HepG2 (cell line): ENCODE results near the gene NPB. TPM values are rescaled to one million over a fixed set of nuclear protein-coding genes. Genes with fewer than 3 reads are reported as not detected.
A peak's percentile ranks its signal among the peaks of the same experiment; 100 is the strongest.

Experiments
- FOXC1 ChIP-seq: sonication (generic); formaldehyde crosslinking; IDR thresholded peaks from 2 replicates; pipeline ENCODE4 v1.8.0; 2022; ENCODE audit warnings: mild to moderate bottlenecking, missing genetic modification reagents, borderline replicate concordance
- HDAC6 ChIP-seq: fragments of 200-600 bp; sonication (generic); IDR thresholded peaks from 2 replicates; pipeline ENCODE4 v1.7.0; 2017; ENCODE audit warnings: mild to moderate bottlenecking, antibody characterized with exemption, low read length, low read depth
- KDM4B ChIP-seq: sonication (generic); formaldehyde crosslinking; IDR thresholded peaks from 2 replicates; pipeline ENCODE4 v1.4.0; 2020; ENCODE audit warnings: missing genetic modification reagents
- MLX ChIP-seq: IDR thresholded peaks from 2 replicates; pipeline ENCODE4 v1.6.1; 2016
- MZF1 ChIP-seq: sonication (generic); formaldehyde crosslinking; IDR thresholded peaks from 2 replicates; pipeline ENCODE4 v1.8.1; 2023; ENCODE audit warnings: mild to moderate bottlenecking, missing genetic modification reagents, borderline replicate concordance
- NFAT5 ChIP-seq: sonication (generic); formaldehyde crosslinking; IDR thresholded peaks from 2 replicates; pipeline ENCODE4 v1.4.0; 2020; ENCODE audit warnings: missing genetic modification reagents
- PCBP2 ChIP-seq: fragments of 200-400 bp; formaldehyde crosslinking; optimal IDR thresholded peaks from 2 replicates; pipeline ENCODE3; 2018; ENCODE audit warnings: low read length, low read depth; ENCODE audit not compliant: poor library complexity, severe bottlenecking
- POGK ChIP-seq: sonication (generic); formaldehyde crosslinking; conservative IDR thresholded peaks from 2 replicates; pipeline ENCODE4 v1.8.0; 2022; ENCODE audit warnings: mild to moderate bottlenecking, moderate library complexity, missing genetic modification reagents
- SNAPC4 ChIP-seq: sonication (generic); formaldehyde crosslinking; IDR thresholded peaks from 2 replicates; pipeline ENCODE4 v1.4.0; 2020; ENCODE audit warnings: mild to moderate bottlenecking, missing genetic modification reagents
- THAP11 ChIP-seq: IDR thresholded peaks from 2 replicates; pipeline ENCODE4 v1.6.1; 2016; ENCODE audit warnings: missing biosample characterization, missing genetic modification reagents
- ZMYM4 ChIP-seq: sonication (generic); formaldehyde crosslinking; IDR thresholded peaks from 2 replicates; pipeline ENCODE4 v1.8.1; 2023; ENCODE audit warnings: mild to moderate bottlenecking, missing genetic modification reagents
- ZNF580 ChIP-seq: IDR thresholded peaks from 2 replicates; pipeline ENCODE4 v1.6.1; 2016; ENCODE audit warnings: low read depth, borderline replicate concordance
- ZNF644 ChIP-seq: IDR thresholded peaks from 2 replicates; pipeline ENCODE4 v1.6.1; 2016; ENCODE audit warnings: low read depth
- ZNF883 ChIP-seq: sonication (generic); formaldehyde crosslinking; IDR thresholded peaks from 2 replicates; pipeline ENCODE4 v1.5.1; 2020; ENCODE audit warnings: mild to moderate bottlenecking, missing genetic modification reagents; ENCODE audit errors: not compliant biosample characterization
- ZSCAN29 ChIP-seq: sonication (generic); formaldehyde crosslinking; conservative IDR thresholded peaks from 2 replicates; pipeline ENCODE4 v1.4.0; 2020; ENCODE audit warnings: mild to moderate bottlenecking, missing genetic modification reagents
- polyA plus RNA-seq, 8 experiments: library from polyadenylated mRNA; depleted of rRNA in 3 of 8; stranded (reverse) in 7 of 8; unstranded in 1 of 8; fragments of >200 nt; fragmentation: Illumina TruSeq in 4 of 8; extraction: Trizol in 4 of 8; gene quantifications; 2 replicates each; pipeline versions ENCODE4 v1.2.1 to v1.2.3, GENCODE V29; 2011 to 2016; ENCODE audit warnings: low read depth in 4 of 8, missing spikeins in 1 of 8, mixed read lengths in 1 of 8; ENCODE audit not compliant: insufficient read depth in 1 of 8
- total RNA-seq, 5 experiments: library from RNA; depleted of rRNA; stranded (reverse); fragments of >200 nt; fragmentation: Illumina TruSeq; extraction: Trizol; gene quantifications; 2 replicates each; pipeline ENCODE4 v1.2.3, GENCODE V29; 2016; ENCODE audit warnings: low read depth in 1 of 5

NPB gene
- total and polyA plus RNA-seq, 2 of the 13 experiments (the other 11 are each of a cell fraction or from before 2014, with no cell fraction given) = 0.11 to 0.93 TPM

GRCh38 chr17:81867170-81867990, 34.7 kb upstream of the NPB start (continued):
- peak; percentile 45 for TF ChIP-seq NFAT5
- no peak for TF ChIP-seq THAP11 (CRISPR knock-in tag)
- no peak for TF ChIP-seq MZF1
- no peak for TF ChIP-seq ZNF883 (CRISPR knock-in tag)
- TF ChIP-seq MLX (CRISPR knock-in tag) = no peak
- peak; percentile 79 for TF ChIP-seq FOXC1
- TF ChIP-seq HDAC6 = no peak
- peak; percentile 86 for TF ChIP-seq SNAPC4 (CRISPR knock-in tag)
- peak; percentile 67; the same call in 1 of the 2 replicates for TF ChIP-seq POGK
- peak; percentile 80 for TF ChIP-seq PCBP2
- peak; percentile 69 for TF ChIP-seq ZSCAN29 (CRISPR knock-in tag)
- no peak for TF ChIP-seq ZNF580 (CRISPR knock-in tag)
- no peak for TF ChIP-seq ZNF644 (CRISPR knock-in tag)
- peak; percentile 25; the same call in 1 of the 2 replicates for TF ChIP-seq ZMYM4 (CRISPR knock-in tag)
- no peak for TF ChIP-seq KDM4B (CRISPR knock-in tag)
